ENCODE results near the gene PGLYRP2. TPM values are rescaled to one million over a fixed set of nuclear protein-coding genes. Genes with fewer than 3 reads are reported as not detected.

The PGLYRP2 gene
- total and polyA plus RNA-seq, 2 of the 13 experiments (the other 11 are each of a cell fraction or from before 2014, with no cell fraction given) = 0.04 to 1.0 TPM

- TF ChIP-seq MAFG (CRISPR knock-in tag; IDR thresholded peaks at IDR 0.05) = no peak
- no peak for TF ChIP-seq ZBTB8A (CRISPR knock-in tag; IDR thresholded peaks at IDR 0.05; ENCODE audit: borderline replicate concordance, low read depth)
- TF ChIP-seq ZBTB7B (CRISPR knock-in tag; IDR thresholded peaks at IDR 0.05) = no peak
- TF ChIP-seq ZNF441 (CRISPR knock-in tag; IDR thresholded peaks at IDR 0.05; ENCODE audit: borderline replicate concordance) = no peak
- Histone ChIP-seq H2AFZ (ENCODE audit: low read length) (no peak overlapping the region), H3K4me1 (ENCODE audit: insufficient read depth, low read length) (peaks cover 14% of the 10 kb centered on the region), H3K36me3 (replicated peaks in 1 of 2; ENCODE audit: control insufficient read depth in 1 of 2, insufficient read depth in 2 of 2, low read length in 2 of 2) (no peaks in the 10 kb centered on the region), H3K9ac (ENCODE audit: insufficient read depth, low read depth, low read length) (no peak overlapping the region), H3K27me3 (ENCODE audit: control insufficient read depth in 1 of 2, insufficient read depth in 2 of 2, low read length in 2 of 2) (peaks cover 10 to 30% of the 10 kb centered on the region in 2 experiments), H4K20me1 (ENCODE audit: insufficient read depth, low read length) (no peaks in the 10 kb centered on the region), H3K9me3 (ENCODE audit: low read length) (no peaks in the 10 kb centered on the region), H3K4me2 (ENCODE audit: low read depth, low read length) (no peak overlapping the region), H3K27ac (ENCODE audit: extremely low read length, insufficient read depth, low read length) (no peak overlapping the region), H3K79me2 (ENCODE audit: insufficient read depth, low read length) (no peaks in the 10 kb centered on the region), H3K4me3 (replicated peaks in 1 of 3; ENCODE audit: insufficient read depth in 1 of 3, low read depth in 2 of 3, low read length in 3 of 3) (no peak overlapping the region)
- WGBS (ENCODE audit: low lambda C conversion rate) = 20% methylated on average over 14 of the region's 14 CpGs
- FAIRE-seq (no peak), DNase-seq (ENCODE audit: low spot score) (no peak), ATAC-seq (no peak)
- ChIA-PET POLR2A (no interaction called here), CTCF (ENCODE audit: low intra/inter-chr PET ratio, low total read pairs) (no interaction called here)
- BruUV-seq (replicated peaks) = no TSS peak
- in situ Hi-C loops (cut with HindIII; ENCODE audit: extremely low pct_ligation_motif_present, low pct_unique_long_range_greater_than_20kb) (no loop called here), intact Hi-C loops (cut with micrococcal nuclease; ENCODE audit: unreplicated experiment) (no loop called here)
These were observed 28.1 kb upstream of the PGLYRP2 start for GRCh38 chr19:15507068-15508034.

GRCh38 chr19:15506074-15506571, 26.8 kb upstream of the PGLYRP2 start:
- no TSS peak for BruUV-seq (replicated peaks)
- intact Hi-C loops (cut with micrococcal nuclease; ENCODE audit: unreplicated experiment) (no loop called here), in situ Hi-C loops (cut with HindIII; ENCODE audit: extremely low pct_ligation_motif_present, low pct_unique_long_range_greater_than_20kb) (no loop called here)
- CTCF ChIA-PET (ENCODE audit: low intra/inter-chr PET ratio, low total read pairs) = no interaction called here
- no peaks in the 10 kb centered on the region for H4K20me1 ChIP-seq (ENCODE audit: insufficient read depth, low read length)
- FAIRE-seq = no peak
- H3K27me3 ChIP-seq (ENCODE audit: control insufficient read depth in 1 of 2, insufficient read depth in 2 of 2, low read length in 2 of 2) = peaks cover 10 to 32% of the 10 kb centered on the region in 2 experiments
- no peak overlapping the region for H2AFZ ChIP-seq (ENCODE audit: low read length)
- no peak for DNase-seq (ENCODE audit: low spot score)
- H3K4me1 ChIP-seq (ENCODE audit: insufficient read depth, low read length) = peaks cover 14% of the 10 kb centered on the region
- no peaks in the 10 kb centered on the region for H3K36me3 ChIP-seq (replicated peaks in 1 of 2; ENCODE audit: control insufficient read depth in 1 of 2, insufficient read depth in 2 of 2, low read length in 2 of 2)
- no peak overlapping the region for H3K9ac ChIP-seq (ENCODE audit: insufficient read depth, low read depth, low read length)
- ATAC-seq = peak; percentile 32; the same call in 1 of the 3 replicates
- no peak overlapping the region for H3K4me3 ChIP-seq (replicated peaks in 1 of 3; ENCODE audit: insufficient read depth in 1 of 3, low read depth in 2 of 3, low read length in 3 of 3)
- no peaks in the 10 kb centered on the region for H3K9me3 ChIP-seq (ENCODE audit: low read length)
- H3K4me2 ChIP-seq (ENCODE audit: low read depth, low read length) = no peak overlapping the region
- POLR2A ChIA-PET = no interaction called here
- H3K27ac ChIP-seq (ENCODE audit: extremely low read length, insufficient read depth, low read length) = no peak overlapping the region
- 0% methylated on average over 4 of the region's 5 CpGs for WGBS (ENCODE audit: low lambda C conversion rate)
- no peaks in the 10 kb centered on the region for H3K79me2 ChIP-seq (ENCODE audit: insufficient read depth, low read length)
- TF ChIP-seq RERE (CRISPR knock-in tag; IDR thresholded peaks at IDR 0.05; ENCODE audit: low read depth) (no peak), TFAP4 (IDR thresholded peaks at IDR 0.05; ENCODE audit: borderline replicate concordance, low read depth) (peak; percentile 31; the same call in 1 of the 2 replicates), ZNF580 (CRISPR knock-in tag; IDR thresholded peaks at IDR 0.05; ENCODE audit: borderline replicate concordance, low read depth) (no peak), KLF13 (CRISPR knock-in tag; IDR thresholded peaks at IDR 0.05) (no peak)
